ENCODE results near the gene BARHL1. TPM values are rescaled to one million over a fixed set of nuclear protein-coding genes. Genes with fewer than 3 reads are reported as not detected.

BARHL1 gene
- total and polyA plus RNA-seq, 7 donors = not detected

DNA sequence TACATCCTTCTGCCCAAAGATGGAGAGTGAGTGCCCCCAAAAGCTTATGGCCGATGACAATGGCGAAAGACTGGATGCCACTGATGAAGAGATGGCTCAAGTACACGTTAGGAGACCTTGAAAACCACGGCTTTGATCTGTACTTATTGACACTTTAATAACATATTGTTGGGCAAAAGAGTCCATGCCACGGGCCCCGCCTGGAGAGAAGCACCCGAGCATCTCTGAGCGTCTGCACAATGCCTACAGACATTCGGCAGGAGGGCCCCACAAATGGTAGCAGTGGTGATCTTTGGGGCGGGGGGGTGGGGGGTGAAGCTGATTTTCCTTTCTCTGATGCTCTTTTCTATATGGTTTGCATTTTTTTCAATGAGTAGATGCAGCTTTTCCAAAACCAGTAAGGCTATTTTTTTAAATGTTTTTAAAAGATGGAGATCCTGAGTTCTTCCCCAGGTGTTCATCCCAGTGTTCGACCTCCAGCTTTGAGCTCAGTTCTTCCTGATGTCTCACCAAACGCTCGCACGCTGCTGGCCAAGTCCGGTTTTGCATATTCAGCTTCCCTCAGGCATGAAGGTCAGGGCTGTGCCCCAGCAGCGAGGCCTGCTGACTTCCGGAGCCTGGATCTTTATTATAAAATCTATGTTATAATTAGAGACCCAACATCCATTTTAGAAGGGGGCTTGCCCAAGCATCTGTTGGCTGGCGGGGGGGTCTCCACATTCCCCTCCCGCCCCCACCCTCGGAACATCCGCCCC is 34.3 kb upstream of the BARHL1 start:
- H3K4me1 ChIP-seq = peaks cover 0 to 15% (median 12%) of the 10 kb centered on the region in 4 donors
- no peak for DNase-seq
- H3K36me3 ChIP-seq = no peaks in the 10 kb centered on the region
- no peaks in the 10 kb centered on the region for H3K9me3 ChIP-seq
- intact Hi-C loops (cut with DNase I) = no loop called here
- H3K4me3 ChIP-seq = no peak overlapping the region
- H3K27ac ChIP-seq = no peak overlapping the region
- peaks cover 0 to 30% (median 0%) of the 10 kb centered on the region in 3 donors for H3K27me3 ChIP-seq
- 82 to 86% methylated on average over 21 of the region's 21 CpGs for WGBS, 2 donors
- TF ChIP-seq EP300 (IDR thresholded peaks at IDR 0.05) = no peak
- TF ChIP-seq POLR2A (IDR thresholded peaks at IDR 0.05) = no peak
- no peak for TF ChIP-seq POLR2AphosphoS5 (IDR thresholded peaks at IDR 0.05)
- TF ChIP-seq, protein P1, sequence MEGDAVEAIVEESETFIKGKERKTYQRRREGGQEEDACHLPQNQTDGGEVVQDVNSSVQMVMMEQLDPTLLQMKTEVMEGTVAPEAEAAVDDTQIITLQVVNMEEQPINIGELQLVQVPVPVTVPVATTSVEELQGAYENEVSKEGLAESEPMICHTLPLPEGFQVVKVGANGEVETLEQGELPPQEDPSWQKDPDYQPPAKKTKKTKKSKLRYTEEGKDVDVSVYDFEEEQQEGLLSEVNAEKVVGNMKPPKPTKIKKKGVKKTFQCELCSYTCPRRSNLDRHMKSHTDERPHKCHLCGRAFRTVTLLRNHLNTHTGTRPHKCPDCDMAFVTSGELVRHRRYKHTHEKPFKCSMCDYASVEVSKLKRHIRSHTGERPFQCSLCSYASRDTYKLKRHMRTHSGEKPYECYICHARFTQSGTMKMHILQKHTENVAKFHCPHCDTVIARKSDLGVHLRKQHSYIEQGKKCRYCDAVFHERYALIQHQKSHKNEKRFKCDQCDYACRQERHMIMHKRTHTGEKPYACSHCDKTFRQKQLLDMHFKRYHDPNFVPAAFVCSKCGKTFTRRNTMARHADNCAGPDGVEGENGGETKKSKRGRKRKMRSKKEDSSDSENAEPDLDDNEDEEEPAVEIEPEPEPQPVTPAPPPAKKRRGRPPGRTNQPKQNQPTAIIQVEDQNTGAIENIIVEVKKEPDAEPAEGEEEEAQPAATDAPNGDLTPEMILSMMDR (IDR thresholded peaks at IDR 0.05) = no peak

DNA sequence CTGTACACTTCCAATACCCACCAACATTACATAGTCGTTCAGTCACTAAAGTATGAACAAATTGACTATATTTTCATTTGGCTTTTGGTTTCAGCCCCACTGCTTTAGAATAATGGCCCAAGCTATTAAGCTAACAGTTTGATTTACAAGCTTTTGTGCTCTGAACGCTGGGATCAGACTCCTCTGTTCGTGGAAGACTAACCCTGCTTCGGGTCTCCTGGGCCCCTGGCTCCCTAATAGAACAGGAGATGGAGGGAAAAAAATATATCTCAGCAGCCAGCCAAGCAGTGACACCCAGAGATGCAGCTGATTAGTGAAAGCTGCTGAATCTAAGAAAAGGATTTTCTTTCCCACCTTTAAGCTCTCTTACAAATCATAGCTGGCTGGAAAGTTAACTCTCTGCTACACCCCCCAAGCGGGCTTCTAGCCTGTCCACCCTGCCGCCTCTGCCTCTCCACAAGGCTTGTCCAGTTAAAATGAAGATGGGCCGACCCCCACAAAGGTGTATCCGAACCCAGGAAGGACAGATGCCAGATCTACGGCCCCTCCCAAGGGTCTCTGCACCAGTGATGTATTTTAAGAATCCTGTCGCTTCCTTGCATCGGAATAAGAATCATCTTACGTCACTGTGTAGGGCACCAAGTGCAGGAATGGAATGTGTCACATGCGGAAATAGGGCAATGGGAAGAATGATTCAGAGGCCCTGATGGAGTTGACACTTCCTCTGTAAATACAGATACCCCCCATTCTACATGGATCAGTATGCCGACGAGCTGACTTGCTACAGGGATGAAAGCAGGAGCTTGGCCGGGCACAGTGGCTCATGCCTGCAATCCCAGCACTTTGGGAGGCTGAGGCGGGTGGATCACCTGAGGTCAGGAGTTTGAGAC is 33.4 kb upstream of the BARHL1 start:
- Histone ChIP-seq H3K4me3 (no peak overlapping the region), H3K4me1 (peaks cover 0 to 15% (median 12%) of the 10 kb centered on the region in 4 donors), H3K36me3 (no peaks in the 10 kb centered on the region), H3K27ac (no peak overlapping the region), H3K9me3 (no peaks in the 10 kb centered on the region), H3K27me3 (peaks cover 0 to 22% (median 0%) of the 10 kb centered on the region in 3 donors)
- TF ChIP-seq, protein P1 (IDR thresholded peaks at IDR 0.05) = no peak
- no peak for TF ChIP-seq POLR2AphosphoS5 (IDR thresholded peaks at IDR 0.05)
- no peak for TF ChIP-seq EP300 (IDR thresholded peaks at IDR 0.05)
- no peak for TF ChIP-seq POLR2A (IDR thresholded peaks at IDR 0.05)
- 73 to 80% methylated on average over 17 of the region's 17 CpGs for WGBS, 2 donors
- intact Hi-C loops (cut with DNase I) = no loop called here
- DNase-seq = no peak

DNA sequence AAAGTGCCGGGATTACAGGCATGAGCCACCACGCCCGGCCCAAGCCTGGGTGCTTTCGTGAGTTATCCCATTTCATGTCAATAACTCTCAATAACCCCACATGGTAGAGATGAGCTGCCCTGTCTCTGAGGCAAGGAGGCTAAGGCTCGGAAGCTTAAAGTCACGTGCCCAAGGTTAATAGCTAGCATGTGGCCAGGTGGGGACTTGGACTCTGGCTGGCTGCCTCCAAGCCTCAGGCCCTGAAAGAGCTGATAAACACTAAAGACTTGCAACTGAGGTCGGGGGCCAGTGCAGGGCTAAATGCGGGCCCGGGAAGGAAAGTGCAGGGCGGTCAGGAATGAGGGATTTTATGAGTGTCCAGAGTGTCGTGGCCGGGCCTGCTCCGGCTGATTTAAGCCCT is 30.9 kb upstream of the BARHL1 start:
- no peak overlapping the region for H3K27ac ChIP-seq
- intact Hi-C loops (cut with DNase I) = no loop called here
- TF ChIP-seq POLR2AphosphoS5 (IDR thresholded peaks at IDR 0.05) (no peak), EP300 (IDR thresholded peaks at IDR 0.05) (no peak), POLR2A (IDR thresholded peaks at IDR 0.05) (no peak)
- TF ChIP-seq, protein P1 (IDR thresholded peaks at IDR 0.05) = no peak
- no peak for DNase-seq
- H3K27me3 ChIP-seq = peaks cover 0 to 3% (median 0%) of the 10 kb centered on the region in 3 donors
- no peaks in the 10 kb centered on the region for H3K9me3 ChIP-seq
- WGBS, 2 donors = 40 to 69% methylated on average over 13 of the region's 13 CpGs
- H3K4me3 ChIP-seq = no peak overlapping the region
- H3K36me3 ChIP-seq = no peaks in the 10 kb centered on the region
- H3K4me1 ChIP-seq = peaks cover 0 to 4% (median 3%) of the 10 kb centered on the region in 4 donors

DNA sequence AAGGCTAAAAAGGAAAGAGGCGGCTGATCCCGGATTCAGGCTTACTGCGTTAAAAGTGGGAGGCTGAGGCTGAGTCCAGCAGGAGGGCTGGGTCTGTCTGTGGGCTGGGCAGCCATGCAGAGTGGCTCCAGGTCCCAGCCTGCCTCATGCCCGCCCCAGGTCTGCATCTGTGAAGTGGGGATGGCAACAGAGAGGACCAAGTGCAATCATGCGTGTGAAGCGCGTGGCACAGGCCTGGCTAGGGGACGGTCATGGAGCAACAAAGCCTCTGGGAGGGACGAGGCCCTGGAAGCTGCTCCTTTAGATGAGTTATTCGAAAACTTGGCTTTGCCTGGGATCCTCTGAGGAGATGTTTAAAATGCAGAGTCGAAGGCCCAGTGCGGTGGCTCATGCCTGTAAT is 30.4 kb upstream of the BARHL1 start:
- TF ChIP-seq POLR2A (IDR thresholded peaks at IDR 0.05) = no peak
- TF ChIP-seq, protein P1 (IDR thresholded peaks at IDR 0.05) = no peak
- TF ChIP-seq POLR2AphosphoS5 (IDR thresholded peaks at IDR 0.05) = no peak
- 90 to 91% methylated on average over 12 of the region's 12 CpGs for WGBS, 2 donors
- no peak for DNase-seq
- Histone ChIP-seq H3K27ac (no peak overlapping the region), H3K27me3 (peaks cover 0 to 8% (median 2%) of the 10 kb centered on the region in 3 donors), H3K4me3 (no peak overlapping the region), H3K9me3 (no peaks in the 10 kb centered on the region), H3K36me3 (no peaks in the 10 kb centered on the region), H3K4me1 (no peaks in the 10 kb centered on the region)
- intact Hi-C loops (cut with DNase I) = no loop called here
